HCT116 (cell line): ENCODE results near the gene PTTG1IP.

Experiments
- ZFX ChIP-seq: fragments of 450-650 bp; IDR thresholded peaks from 2 replicates; pipeline ENCODE4 v1.6.1; 2017
- TF ChIP-seq, protein P1 (sequence below): IDR thresholded peaks from 2 replicates; pipeline ENCODE4 v1.6.1; 2012
- TF ChIP-seq, protein P2 (sequence below): IDR thresholded peaks from 2 replicates; pipeline ENCODE4 v1.6.1; 2012; ENCODE audit warnings: low read depth

DNA sequence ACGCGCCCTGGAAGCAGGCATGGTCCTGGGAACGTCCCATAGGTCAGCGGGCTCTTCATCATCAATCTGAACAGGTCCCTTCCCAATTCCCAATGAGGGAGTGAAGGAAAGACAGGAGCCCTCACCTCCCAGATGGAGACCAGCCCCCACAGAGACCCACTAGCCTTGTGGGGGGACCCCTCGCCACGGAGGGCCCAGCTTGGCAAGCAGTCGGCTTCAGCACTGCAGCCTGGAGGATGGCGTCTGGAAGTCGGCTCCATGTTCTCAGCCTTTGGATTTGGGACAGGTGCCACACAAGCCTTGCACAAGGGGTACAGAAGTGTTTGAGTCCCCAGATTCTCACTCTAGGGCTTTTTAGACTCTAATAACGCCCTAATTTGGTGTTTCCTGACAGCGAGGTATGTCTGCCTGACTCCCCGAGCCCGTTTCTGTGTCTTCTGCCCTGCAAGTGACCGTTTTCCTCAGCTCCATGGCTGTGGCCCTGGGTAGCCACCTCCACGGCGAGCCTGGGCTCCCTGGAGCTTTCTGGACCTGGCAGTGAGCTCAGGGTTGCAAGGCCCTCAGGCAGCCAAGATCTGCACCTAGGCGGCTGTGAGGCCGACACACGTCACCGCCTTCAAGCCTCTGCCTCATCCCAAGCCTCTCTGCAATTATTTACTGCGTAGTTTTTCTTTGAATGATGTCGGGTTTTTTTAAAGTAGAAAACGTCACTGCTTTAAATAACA lies 30.6 kb downstream of the PTTG1IP start:
- TF ChIP-seq, protein P1, sequence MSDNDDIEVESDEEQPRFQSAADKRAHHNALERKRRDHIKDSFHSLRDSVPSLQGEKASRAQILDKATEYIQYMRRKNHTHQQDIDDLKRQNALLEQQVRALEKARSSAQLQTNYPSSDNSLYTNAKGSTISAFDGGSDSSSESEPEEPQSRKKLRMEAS = no peak
- TF ChIP-seq, protein P2, sequence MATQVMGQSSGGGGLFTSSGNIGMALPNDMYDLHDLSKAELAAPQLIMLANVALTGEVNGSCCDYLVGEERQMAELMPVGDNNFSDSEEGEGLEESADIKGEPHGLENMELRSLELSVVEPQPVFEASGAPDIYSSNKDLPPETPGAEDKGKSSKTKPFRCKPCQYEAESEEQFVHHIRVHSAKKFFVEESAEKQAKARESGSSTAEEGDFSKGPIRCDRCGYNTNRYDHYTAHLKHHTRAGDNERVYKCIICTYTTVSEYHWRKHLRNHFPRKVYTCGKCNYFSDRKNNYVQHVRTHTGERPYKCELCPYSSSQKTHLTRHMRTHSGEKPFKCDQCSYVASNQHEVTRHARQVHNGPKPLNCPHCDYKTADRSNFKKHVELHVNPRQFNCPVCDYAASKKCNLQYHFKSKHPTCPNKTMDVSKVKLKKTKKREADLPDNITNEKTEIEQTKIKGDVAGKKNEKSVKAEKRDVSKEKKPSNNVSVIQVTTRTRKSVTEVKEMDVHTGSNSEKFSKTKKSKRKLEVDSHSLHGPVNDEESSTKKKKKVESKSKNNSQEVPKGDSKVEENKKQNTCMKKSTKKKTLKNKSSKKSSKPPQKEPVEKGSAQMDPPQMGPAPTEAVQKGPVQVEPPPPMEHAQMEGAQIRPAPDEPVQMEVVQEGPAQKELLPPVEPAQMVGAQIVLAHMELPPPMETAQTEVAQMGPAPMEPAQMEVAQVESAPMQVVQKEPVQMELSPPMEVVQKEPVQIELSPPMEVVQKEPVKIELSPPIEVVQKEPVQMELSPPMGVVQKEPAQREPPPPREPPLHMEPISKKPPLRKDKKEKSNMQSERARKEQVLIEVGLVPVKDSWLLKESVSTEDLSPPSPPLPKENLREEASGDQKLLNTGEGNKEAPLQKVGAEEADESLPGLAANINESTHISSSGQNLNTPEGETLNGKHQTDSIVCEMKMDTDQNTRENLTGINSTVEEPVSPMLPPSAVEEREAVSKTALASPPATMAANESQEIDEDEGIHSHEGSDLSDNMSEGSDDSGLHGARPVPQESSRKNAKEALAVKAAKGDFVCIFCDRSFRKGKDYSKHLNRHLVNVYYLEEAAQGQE = no peak
- TF ChIP-seq ZFX = no peak
